Measurements from ENCODE around the gene CDON.
"Not testable (repeated sequence)": the region's sequence is repeated elsewhere in the genome, so short reads cannot be mapped to it uniquely, and the experiment has no call there.

Gene CDON

DNA sequence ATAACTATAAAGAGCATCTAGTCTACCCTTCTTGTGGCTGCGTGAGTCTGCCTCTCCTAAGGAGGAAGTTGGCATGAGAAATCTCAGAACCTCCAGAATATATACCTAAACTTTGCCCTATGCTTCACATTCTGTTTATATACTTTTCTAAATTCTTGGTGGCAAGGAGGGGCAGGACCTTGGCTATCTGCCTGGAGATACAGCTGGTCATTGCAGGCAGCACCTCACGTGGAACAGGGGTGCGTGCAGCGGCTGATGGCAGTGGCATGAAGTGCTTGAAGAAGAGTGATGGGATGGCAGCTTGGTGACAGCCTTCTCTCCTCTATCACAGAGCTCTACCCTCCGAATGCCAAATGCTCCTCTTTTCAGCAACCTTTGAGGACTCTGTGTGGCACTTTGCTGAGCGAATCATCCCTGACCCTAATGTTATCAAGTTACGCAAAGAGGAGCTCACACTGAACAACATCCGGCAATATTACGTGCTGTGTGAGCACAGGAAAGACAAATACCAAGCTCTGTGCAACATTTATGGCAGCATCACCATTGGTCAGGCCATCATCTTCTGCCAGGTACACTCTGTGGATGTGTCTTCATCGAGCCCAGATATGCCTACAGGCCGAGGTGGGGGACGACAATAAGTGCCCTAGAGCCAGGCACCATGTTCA lies 145.9 kb downstream of the CDON start:
- no peak for DNase-seq (ENCODE audit: low spot score)
- no CpG with 5 or more reads among the region's 12 CpGs for WGBS, 2 donors (ENCODE audit: extremely low coverage in 2 of 2, insufficient read length in 2 of 2, insufficient replicate concordance in 1 of 2)
- Histone ChIP-seq H3K9me3 (replicated peaks in 1 of 2; ENCODE audit: control insufficient read depth in 2 of 2, insufficient read depth in 1 of 2, low read depth in 1 of 2, low read length in 2 of 2) (no peaks in the 10 kb centered on the region), H3K79me1 (ENCODE audit: low read depth, low read length) (no peaks in the 10 kb centered on the region), H3K4me3 (ENCODE audit: low read length in 2 of 2) (no peak overlapping the region), H3K4me2 (ENCODE audit: insufficient read depth, low read length, poor library complexity, severe bottlenecking) (no peak overlapping the region), H4K91ac (ENCODE audit: low read depth, low read length, poor library complexity) (no peak overlapping the region), H3K14ac (ENCODE audit: low read length) (no peak overlapping the region), H3K4me1 (ENCODE audit: control insufficient read depth in 2 of 2, insufficient read depth in 1 of 2, low read depth in 1 of 2, low read length in 2 of 2) (no peaks in the 10 kb centered on the region), H3K27ac (replicated peaks; ENCODE audit: low read length) (no peak overlapping the region), H2BK15ac (ENCODE audit: low read length) (no peak overlapping the region), H2BK120ac (ENCODE audit: low read depth, low read length) (no peak overlapping the region), H3K36me3 (replicated peaks in 1 of 2; ENCODE audit: control insufficient read depth in 2 of 2, insufficient read depth in 2 of 2, low read length in 2 of 2) (no peaks in the 10 kb centered on the region), H2BK12ac (ENCODE audit: low read length) (no peak overlapping the region), H2AFZ (ENCODE audit: low read length) (no peak overlapping the region), H2BK5ac (ENCODE audit: low read length) (no peak overlapping the region), H3K27me3 (ENCODE audit: control insufficient read depth in 3 of 3, insufficient read depth in 3 of 3, low read depth in 1 of 3, low read length in 3 of 3) (peaks cover 0 to 11% (median 0%) of the 10 kb centered on the region in 3 experiments), H3K18ac (ENCODE audit: low read length) (no peak overlapping the region), H2AK5ac (ENCODE audit: low read depth, low read length) (no peak overlapping the region), H3K23ac (ENCODE audit: low read depth, low read length, poor library complexity) (no peak overlapping the region), H3K4ac (ENCODE audit: low read length) (no peak overlapping the region), H3K9ac (ENCODE audit: low read depth, low read length, poor library complexity) (no peak overlapping the region), H4K8ac (ENCODE audit: low read depth, low read length) (no peak overlapping the region)

DNA sequence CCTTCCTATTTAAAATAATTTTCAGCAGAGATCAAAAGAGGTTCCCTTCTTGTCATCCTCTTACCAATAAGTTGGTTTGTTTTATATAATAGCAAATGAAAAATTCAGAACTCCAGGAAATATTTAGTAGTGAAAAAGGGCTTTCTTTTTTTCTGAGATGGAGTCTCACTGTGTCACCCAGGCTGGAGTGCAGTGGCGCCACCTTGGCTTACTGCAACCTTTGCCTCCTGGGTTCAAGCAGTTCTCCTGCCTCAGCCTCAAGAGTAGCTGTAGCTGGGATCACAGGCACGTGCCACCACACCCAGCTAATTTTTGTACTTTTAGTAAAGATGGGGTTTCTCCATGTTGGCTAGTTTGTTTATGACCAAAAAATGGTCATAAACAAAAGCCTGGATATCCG lies 148.1 kb downstream of the CDON start:
- not testable (repeated sequence) for H3K4me1 ChIP-seq (ENCODE audit: control insufficient read depth in 2 of 2, insufficient read depth in 1 of 2, low read depth in 1 of 2, low read length in 2 of 2); H4K8ac ChIP-seq (ENCODE audit: low read depth, low read length); H3K4ac ChIP-seq (ENCODE audit: low read length); H2BK12ac ChIP-seq (ENCODE audit: low read length); H2BK15ac ChIP-seq (ENCODE audit: low read length); H3K14ac ChIP-seq (ENCODE audit: low read length); H3K4me3 ChIP-seq (ENCODE audit: low read length in 2 of 2); H2BK120ac ChIP-seq (ENCODE audit: low read depth, low read length); H4K91ac ChIP-seq (ENCODE audit: low read depth, low read length, poor library complexity); DNase-seq (ENCODE audit: low spot score); H3K9me3 ChIP-seq (replicated peaks in 1 of 2; ENCODE audit: control insufficient read depth in 2 of 2, insufficient read depth in 1 of 2, low read depth in 1 of 2, low read length in 2 of 2); H2AK5ac ChIP-seq (ENCODE audit: low read depth, low read length); H2AFZ ChIP-seq (ENCODE audit: low read length); H2BK5ac ChIP-seq (ENCODE audit: low read length); H3K9ac ChIP-seq (ENCODE audit: low read depth, low read length, poor library complexity); H3K27me3 ChIP-seq (ENCODE audit: control insufficient read depth in 3 of 3, insufficient read depth in 3 of 3, low read depth in 1 of 3, low read length in 3 of 3); H3K27ac ChIP-seq (replicated peaks; ENCODE audit: low read length); H3K36me3 ChIP-seq (replicated peaks in 1 of 2; ENCODE audit: control insufficient read depth in 2 of 2, insufficient read depth in 2 of 2, low read length in 2 of 2); H3K79me1 ChIP-seq (ENCODE audit: low read depth, low read length); H3K4me2 ChIP-seq (ENCODE audit: insufficient read depth, low read length, poor library complexity, severe bottlenecking); H3K18ac ChIP-seq (ENCODE audit: low read length); H3K23ac ChIP-seq (ENCODE audit: low read depth, low read length, poor library complexity)
- no CpG with 5 or more reads among the region's 3 CpGs for WGBS, 2 donors (ENCODE audit: extremely low coverage in 2 of 2, insufficient read length in 2 of 2, insufficient replicate concordance in 1 of 2)

DNA sequence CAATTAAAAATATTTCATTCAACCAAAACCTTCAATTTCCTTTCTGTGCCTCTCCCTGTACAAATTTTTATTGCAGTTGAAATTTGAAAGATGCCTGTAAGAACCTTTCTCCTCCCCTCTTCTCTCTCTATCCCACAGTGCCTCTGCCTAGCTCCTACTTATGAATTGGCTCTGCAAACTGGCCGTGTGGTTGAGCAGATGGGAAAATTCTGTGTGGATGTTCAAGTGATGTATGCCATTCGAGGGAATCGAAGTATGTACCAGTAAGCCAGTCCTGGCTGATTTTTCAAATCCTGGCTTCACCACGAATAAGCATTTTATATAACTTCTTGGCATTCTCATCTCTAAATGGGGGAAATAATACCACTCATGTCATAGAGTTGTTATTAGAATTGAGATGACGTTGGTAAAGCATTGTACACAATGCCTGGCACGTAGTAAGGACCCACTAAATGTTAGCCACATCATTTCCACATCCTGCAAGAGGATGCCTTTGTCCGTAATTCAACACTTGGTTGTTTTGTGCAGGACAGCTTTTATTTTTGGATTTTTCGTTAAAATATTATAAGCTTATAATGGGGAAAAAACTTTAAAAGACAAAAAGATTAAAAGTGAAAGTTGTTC lies 152.3 kb downstream of the CDON start:
- H3K36me3 ChIP-seq (replicated peaks in 1 of 2; ENCODE audit: control insufficient read depth in 2 of 2, insufficient read depth in 2 of 2, low read length in 2 of 2): no peaks in the 10 kb centered on the region
- no peak overlapping the region for H2BK5ac ChIP-seq (ENCODE audit: low read length)
- H3K27me3 ChIP-seq (ENCODE audit: control insufficient read depth in 3 of 3, insufficient read depth in 3 of 3, low read depth in 1 of 3, low read length in 3 of 3): peaks cover 0 to 3% (median 0%) of the 10 kb centered on the region in 3 experiments
- no peaks in the 10 kb centered on the region for H3K4me1 ChIP-seq (ENCODE audit: control insufficient read depth in 2 of 2, insufficient read depth in 1 of 2, low read depth in 1 of 2, low read length in 2 of 2)
- H2AFZ ChIP-seq (ENCODE audit: low read length): no peak overlapping the region
- no peak overlapping the region for H4K8ac ChIP-seq (ENCODE audit: low read depth, low read length)
- no peak overlapping the region for H2AK5ac ChIP-seq (ENCODE audit: low read depth, low read length)
- no peak overlapping the region for H3K27ac ChIP-seq (replicated peaks; ENCODE audit: low read length)
- DNase-seq (ENCODE audit: low spot score): no peak
- H2BK120ac ChIP-seq (ENCODE audit: low read depth, low read length): no peak overlapping the region
- H2BK12ac ChIP-seq (ENCODE audit: low read length): no peak overlapping the region
- no peaks in the 10 kb centered on the region for H3K9me3 ChIP-seq (replicated peaks in 1 of 2; ENCODE audit: control insufficient read depth in 2 of 2, insufficient read depth in 1 of 2, low read depth in 1 of 2, low read length in 2 of 2)
- H3K23ac ChIP-seq (ENCODE audit: low read depth, low read length, poor library complexity): no peak overlapping the region
- H3K18ac ChIP-seq (ENCODE audit: low read length): no peak overlapping the region
- WGBS, 2 donors (ENCODE audit: extremely low coverage in 2 of 2, insufficient read length in 2 of 2, insufficient replicate concordance in 1 of 2): no CpG with 5 or more reads among the region's 8 CpGs
- H3K9ac ChIP-seq (ENCODE audit: low read depth, low read length, poor library complexity): no peak overlapping the region
- no peak overlapping the region for H3K4me3 ChIP-seq (ENCODE audit: low read length in 2 of 2)
- H3K4me2 ChIP-seq (ENCODE audit: insufficient read depth, low read length, poor library complexity, severe bottlenecking): no peak overlapping the region
- no peaks in the 10 kb centered on the region for H3K79me1 ChIP-seq (ENCODE audit: low read depth, low read length)
- H2BK15ac ChIP-seq (ENCODE audit: low read length): no peak overlapping the region
- H3K14ac ChIP-seq (ENCODE audit: low read length): no peak overlapping the region
- H4K91ac ChIP-seq (ENCODE audit: low read depth, low read length, poor library complexity): no peak overlapping the region
- H3K4ac ChIP-seq (ENCODE audit: low read length): no peak overlapping the region

All from neuronal stem cell (in vitro differentiated cells).